Mesenchymal stem cell (in vitro differentiated cells and primary cell): ENCODE results near the gene SPARCL1.

Experiments
- DNase-seq: peaks from one replicate; pipeline ENCODE4 v3.0.0-alpha.2; 2013
- H2AFZ ChIP-seq: one replicate; pipeline ENCODE4 v1.6.1; 2013; ENCODE audit warnings: low read depth, mild to moderate bottlenecking, control low read depth, inconsistent platforms, low read length, moderate library complexity
- H2AK5ac ChIP-seq: 2 replicates; pipeline ENCODE4 v1.6.1; 2013; ENCODE audit warnings: low read length, moderate library complexity, mild to moderate bottlenecking, inconsistent platforms; ENCODE audit not compliant: severe bottlenecking
- H2BK120ac ChIP-seq: one replicate; pipeline ENCODE4 v1.6.1; 2013; ENCODE audit warnings: low read depth, mild to moderate bottlenecking, inconsistent platforms, low read length, moderate library complexity
- H2BK12ac ChIP-seq, 2 experiments: one replicate each; pipeline ENCODE4 v1.6.1; 2013; ENCODE audit warnings: inconsistent platforms in 2 of 2, low read length in 2 of 2, mild to moderate bottlenecking in 2 of 2, moderate library complexity in 2 of 2, control low read depth in 1 of 2
- H2BK15ac ChIP-seq: one replicate; pipeline ENCODE4 v1.6.1; 2013; ENCODE audit warnings: mild to moderate bottlenecking, low read depth, inconsistent platforms; ENCODE audit not compliant: poor library complexity, severe bottlenecking
- H2BK5ac ChIP-seq: 2 replicates; pipeline ENCODE4 v1.6.1; 2013; ENCODE audit warnings: low read depth, mild to moderate bottlenecking, low read length, control low read depth, inconsistent platforms; ENCODE audit not compliant: poor library complexity, severe bottlenecking
- H3K14ac ChIP-seq, 2 experiments: one replicate each; pipeline ENCODE4 v1.6.1; 2013; ENCODE audit warnings: inconsistent platforms in 2 of 2, low read length in 2 of 2, control low read depth in 1 of 2, mild to moderate bottlenecking in 1 of 2, moderate library complexity in 1 of 2
- H3K18ac ChIP-seq, 2 experiments: one replicate each; pipeline ENCODE4 v1.6.1; 2013; ENCODE audit warnings: inconsistent platforms in 2 of 2, low read length in 2 of 2, control low read depth in 1 of 2, low read depth in 1 of 2, mild to moderate bottlenecking in 1 of 2
- H3K23ac ChIP-seq, 2 experiments: one replicate each; pipeline ENCODE4 v1.6.1; 2013; ENCODE audit warnings: inconsistent platforms in 2 of 2, low read length in 2 of 2, mild to moderate bottlenecking in 2 of 2, moderate library complexity in 2 of 2, control low read depth in 1 of 2
- H3K27ac ChIP-seq: 2 replicates; pipeline ENCODE4 v1.5.1; 2013; ENCODE audit warnings: mild to moderate bottlenecking, moderate library complexity, low read length, control low read depth, inconsistent platforms; ENCODE audit not compliant: poor library complexity, severe bottlenecking
- H3K27me3 ChIP-seq, 2 experiments: 2 replicates each; pipeline versions ENCODE4 v1.6.1 to v1.7.0; 2013; ENCODE audit warnings: low read length in 2 of 2, mild to moderate bottlenecking in 2 of 2, moderate library complexity in 2 of 2, control low read depth in 1 of 2, inconsistent platforms in 1 of 2; ENCODE audit not compliant: control insufficient read depth in 1 of 2, insufficient read depth in 1 of 2
- H3K36me3 ChIP-seq, 2 experiments: 2 replicates each; pipeline versions ENCODE4 v1.6.1 to v1.7.0; 2013; ENCODE audit warnings: low read length in 2 of 2, control low read depth in 1 of 2, inconsistent platforms in 1 of 2, low read depth in 1 of 2, mild to moderate bottlenecking in 1 of 2; ENCODE audit not compliant: insufficient read depth in 2 of 2, control insufficient read depth in 1 of 2
- H3K4ac ChIP-seq, 2 experiments: one replicate each; pipeline ENCODE4 v1.6.1; 2013; ENCODE audit warnings: inconsistent platforms in 2 of 2, low read length in 2 of 2, mild to moderate bottlenecking in 2 of 2, moderate library complexity in 2 of 2, control low read depth in 1 of 2, low read depth in 1 of 2
- H3K4me1 ChIP-seq: 2 replicates; pipeline ENCODE4 v1.6.1; 2013; ENCODE audit warnings: low read depth, low read length, control low read depth; ENCODE audit not compliant: control insufficient read depth, insufficient read depth
- H3K4me2 ChIP-seq: 2 replicates; pipeline ENCODE4 v1.6.1; 2013; ENCODE audit warnings: low read length, mild to moderate bottlenecking, inconsistent platforms; ENCODE audit not compliant: poor library complexity, severe bottlenecking
- H3K4me3 ChIP-seq, 2 experiments: 2 replicates each; pipeline versions ENCODE4 v1.5.1 to v1.7.0; 2013; ENCODE audit warnings: low read length in 2 of 2, mild to moderate bottlenecking in 2 of 2, control low read depth in 1 of 2, low read depth in 1 of 2; ENCODE audit not compliant: insufficient read depth in 1 of 2
- H3K79me1 ChIP-seq: replicated peaks from 2 replicates; pipeline ENCODE4 v1.6.1; 2013; ENCODE audit warnings: mild to moderate bottlenecking, control low read depth, low read length, inconsistent platforms; ENCODE audit not compliant: poor library complexity, severe bottlenecking
- H3K9ac ChIP-seq: 2 replicates; pipeline ENCODE4 v1.7.0; 2013; ENCODE audit warnings: mild to moderate bottlenecking, low read length, moderate library complexity
- H3K9me3 ChIP-seq: 2 replicates; pipeline ENCODE4 v1.7.0; 2013; ENCODE audit warnings: mild to moderate bottlenecking, low read length; ENCODE audit not compliant: control insufficient read depth
- H4K8ac ChIP-seq: one replicate; pipeline ENCODE4 v1.6.1; 2013; ENCODE audit warnings: inconsistent platforms, mild to moderate bottlenecking, low read length, moderate library complexity
- H4K91ac ChIP-seq: one replicate; pipeline ENCODE4 v1.6.1; 2013; ENCODE audit warnings: mild to moderate bottlenecking, low read length, inconsistent platforms
- WGBS: methylation state at CpG from one replicate; pipeline ENCODE4 v1.1.7; 2013; ENCODE audit warnings: mixed read lengths; 5-methylcytosine and 5-hydroxymethylcytosine counted together

SPARCL1 gene

GRCh38 chr4:87555773-87556619 is 26.8 kb upstream of the SPARCL1 start:
- Histone ChIP-seq H3K4me1 (peaks cover 1% of the 10 kb centered on the region), H3K4ac (no peak overlapping the region), H2BK15ac (no peak overlapping the region), H3K27ac (no peak overlapping the region), H2BK120ac (no peak overlapping the region), H2BK5ac (no peak overlapping the region), H4K8ac (no peak overlapping the region), H2BK12ac (no peak overlapping the region), H3K4me3 (no peak overlapping the region), H3K9me3 (no peaks in the 10 kb centered on the region), H3K14ac (no peak overlapping the region), H3K36me3 (no peaks in the 10 kb centered on the region), H4K91ac (no peak overlapping the region), H3K18ac (no peak overlapping the region), H3K9ac (peak overlapping the region; percentile 23), H3K27me3 (no peaks in the 10 kb centered on the region), H3K4me2 (no peak overlapping the region), H3K79me1 (no peaks in the 10 kb centered on the region), H3K23ac (no peak overlapping the region), H2AK5ac (no peak overlapping the region), H2AFZ (no peak overlapping the region)
- WGBS: 98% methylated on average over 4 of the region's 5 CpGs
- peak; percentile 60 for DNase-seq

GRCh38 chr4:87553182-87553581 is 24.0 kb upstream of the SPARCL1 start:
- Histone ChIP-seq H2BK120ac (no peak overlapping the region), H3K4me1 (peaks cover 1% of the 10 kb centered on the region), H3K4me3 (no peak overlapping the region), H3K23ac (no peak overlapping the region), H3K18ac (no peak overlapping the region), H3K36me3 (no peaks in the 10 kb centered on the region), H3K27me3 (no peaks in the 10 kb centered on the region), H3K9ac (no peak overlapping the region), H4K8ac (no peak overlapping the region), H3K4ac (no peak overlapping the region), H3K9me3 (no peaks in the 10 kb centered on the region), H2BK5ac (no peak overlapping the region), H3K4me2 (no peak overlapping the region), H2BK12ac (no peak overlapping the region), H2BK15ac (no peak overlapping the region), H3K79me1 (no peaks in the 10 kb centered on the region), H3K27ac (no peak overlapping the region), H2AK5ac (no peak overlapping the region), H2AFZ (no peak overlapping the region), H4K91ac (no peak overlapping the region), H3K14ac (no peak overlapping the region)
- DNase-seq: no peak
- WGBS: 77% methylated on average over 4 of the region's 4 CpGs

GRCh38 chr4:87551361-87551760 is 22.2 kb upstream of the SPARCL1 start:
- Histone ChIP-seq H2AFZ (no peak overlapping the region), H2AK5ac (no peak overlapping the region), H3K9me3 (no peaks in the 10 kb centered on the region), H4K8ac (no peak overlapping the region), H4K91ac (no peak overlapping the region), H2BK12ac (no peak overlapping the region), H3K4me1 (peaks cover 1% of the 10 kb centered on the region), H3K23ac (no peak overlapping the region), H3K79me1 (no peaks in the 10 kb centered on the region), H2BK120ac (no peak overlapping the region), H3K36me3 (no peaks in the 10 kb centered on the region), H3K27ac (no peak overlapping the region), H2BK15ac (no peak overlapping the region), H3K27me3 (no peaks in the 10 kb centered on the region), H2BK5ac (no peak overlapping the region), H3K9ac (no peak overlapping the region), H3K18ac (no peak overlapping the region), H3K14ac (no peak overlapping the region), H3K4me3 (no peak overlapping the region), H3K4me2 (no peak overlapping the region), H3K4ac (no peak overlapping the region)
- 70% methylated on average over 3 of the region's 3 CpGs for WGBS
- DNase-seq: no peak

- Histone ChIP-seq H3K79me1 (no peaks in the 10 kb centered on the region), H3K14ac (no peak overlapping the region), H3K27me3 (no peaks in the 10 kb centered on the region), H3K27ac (no peak overlapping the region), H3K36me3 (no peaks in the 10 kb centered on the region), H4K91ac (no peak overlapping the region), H3K9me3 (no peaks in the 10 kb centered on the region), H3K23ac (no peak overlapping the region), H3K4ac (no peak overlapping the region), H3K18ac (no peak overlapping the region), H3K9ac (no peak overlapping the region), H2BK12ac (no peak overlapping the region), H2BK120ac (no peak overlapping the region), H3K4me1 (no peaks in the 10 kb centered on the region), H3K4me3 (no peak overlapping the region), H2AFZ (no peak overlapping the region), H3K4me2 (no peak overlapping the region), H2AK5ac (no peak overlapping the region), H2BK5ac (no peak overlapping the region), H4K8ac (no peak overlapping the region), H2BK15ac (no peak overlapping the region)
- 70% methylated on average over 2 of the region's 5 CpGs for WGBS
- no peak for DNase-seq
Measured at GRCh38 chr4:87547016-87547708, 18.0 kb upstream of the SPARCL1 start.
